DOHH2 (cell line): Measurements from ENCODE around the gene TRAP1.
"Not testable (repeated sequence)": the region's sequence is repeated elsewhere in the genome, so short reads cannot be mapped to it uniquely, and the experiment has no call there.

Experiments
- H3F3A ChIP-seq: fragments of 200-600 bp; sonication (generic), shearing (Covaris generic); 2 replicates; pipeline ENCODE4 v1.6.0; 2016; ENCODE audit warnings: antibody characterized with exemption, mild to moderate bottlenecking; ENCODE audit not compliant: control insufficient read depth, insufficient read depth
- H3K27ac ChIP-seq: fragments of 200-600 bp; sonication (generic); 2 replicates; pipeline ENCODE4 v1.5.1; 2014; ENCODE audit warnings: low read depth, mild to moderate bottlenecking, low read length, moderate library complexity
- H3K27me3 ChIP-seq: fragments of 200-600 bp; sonication (generic); 2 replicates; pipeline ENCODE4 v1.6.1; 2014; ENCODE audit warnings: mild to moderate bottlenecking, low read length, mixed read lengths; ENCODE audit not compliant: control insufficient read depth
- H3K36me3 ChIP-seq: fragments of 200-600 bp; sonication (generic); 2 replicates; pipeline ENCODE4 v1.6.1; 2014; ENCODE audit warnings: mild to moderate bottlenecking, low read length, moderate library complexity, mixed read lengths; ENCODE audit not compliant: control insufficient read depth
- H3K4me1 ChIP-seq: fragments of 200-600 bp; sonication (generic); 2 replicates; pipeline ENCODE4 v1.6.1; 2014; ENCODE audit warnings: mild to moderate bottlenecking, low read length, mixed read lengths; ENCODE audit not compliant: control insufficient read depth
- H3K4me2 ChIP-seq: fragments of 200-600 bp; sonication (generic); 2 replicates; pipeline ENCODE4 v1.6.0; 2014; ENCODE audit warnings: mild to moderate bottlenecking, low read length, moderate library complexity
- H3K4me3 ChIP-seq: fragments of 200-600 bp; sonication (generic); 2 replicates; pipeline ENCODE4 v1.5.1; 2014; ENCODE audit warnings: mild to moderate bottlenecking, low read length, mixed read lengths
- H3K79me2 ChIP-seq: fragments of 200-600 bp; sonication (generic); 2 replicates; pipeline ENCODE4 v1.6.1; 2014; ENCODE audit warnings: mild to moderate bottlenecking, low read length, mixed read lengths; ENCODE audit not compliant: control insufficient read depth
- H3K9me2 ChIP-seq: fragments of 200-600 bp; sonication (generic); replicated peaks from 2 replicates; pipeline ENCODE4 v1.6.1; 2014; ENCODE audit warnings: mild to moderate bottlenecking, low read length, mixed read lengths; ENCODE audit not compliant: control insufficient read depth
- H3K9me3 ChIP-seq: fragments of 200-600 bp; sonication (generic); 2 replicates; pipeline ENCODE4 v1.6.1; 2014; ENCODE audit warnings: antibody characterized with exemption, low read length, mixed read lengths; ENCODE audit not compliant: control insufficient read depth, insufficient read depth
- H4K20me1 ChIP-seq: fragments of 200-600 bp; sonication (generic); 2 replicates; pipeline ENCODE4 v1.6.0; 2014; ENCODE audit warnings: low read depth, mild to moderate bottlenecking, antibody characterized with exemption, low read length, moderate library complexity; ENCODE audit not compliant: control insufficient read depth, insufficient read depth
- EZH2phosphoT487 ChIP-seq: fragments of 200-600 bp; sonication (generic); IDR thresholded peaks from 2 replicates; pipeline ENCODE4 v1.6.1; 2017; ENCODE audit warnings: borderline replicate concordance, mild to moderate bottlenecking, antibody characterized with exemption, low read length, moderate library complexity, mixed read lengths
- TF ChIP-seq, protein P1 (sequence below): fragments of 200-600 bp; sonication (generic); IDR thresholded peaks from one replicate; pipeline ENCODE4 v1.5.1; 2014; ENCODE audit warnings: antibody characterized with exemption, mild to moderate bottlenecking, low read depth, low read length; ENCODE audit not compliant: poor library complexity, severe bottlenecking

TRAP1 gene

DNA sequence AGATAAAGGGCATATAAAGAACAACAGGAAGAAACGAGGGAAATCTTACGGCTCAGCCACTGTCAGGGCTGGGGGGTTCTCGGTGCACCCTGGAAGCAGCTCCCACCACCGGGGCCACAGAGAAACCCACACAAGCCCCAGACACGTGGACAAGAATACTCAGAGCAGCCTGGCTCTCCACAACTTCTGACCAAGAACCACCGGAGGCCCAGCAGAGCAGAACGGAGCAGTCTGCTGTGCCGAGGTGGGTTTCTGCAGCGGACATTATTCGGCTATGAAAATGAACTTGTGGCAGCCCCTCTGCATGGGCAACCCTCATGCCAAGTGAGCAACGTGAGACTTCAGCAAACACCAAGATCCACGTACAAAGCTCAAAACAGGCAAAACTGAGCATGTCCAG lies 56.0 kb downstream of the TRAP1 start:
- H3K27ac ChIP-seq = no peak overlapping the region
- H3K4me1 ChIP-seq = no peaks in the 10 kb centered on the region
- H3K4me2 ChIP-seq = no peak overlapping the region
- TF ChIP-seq, protein P1, sequence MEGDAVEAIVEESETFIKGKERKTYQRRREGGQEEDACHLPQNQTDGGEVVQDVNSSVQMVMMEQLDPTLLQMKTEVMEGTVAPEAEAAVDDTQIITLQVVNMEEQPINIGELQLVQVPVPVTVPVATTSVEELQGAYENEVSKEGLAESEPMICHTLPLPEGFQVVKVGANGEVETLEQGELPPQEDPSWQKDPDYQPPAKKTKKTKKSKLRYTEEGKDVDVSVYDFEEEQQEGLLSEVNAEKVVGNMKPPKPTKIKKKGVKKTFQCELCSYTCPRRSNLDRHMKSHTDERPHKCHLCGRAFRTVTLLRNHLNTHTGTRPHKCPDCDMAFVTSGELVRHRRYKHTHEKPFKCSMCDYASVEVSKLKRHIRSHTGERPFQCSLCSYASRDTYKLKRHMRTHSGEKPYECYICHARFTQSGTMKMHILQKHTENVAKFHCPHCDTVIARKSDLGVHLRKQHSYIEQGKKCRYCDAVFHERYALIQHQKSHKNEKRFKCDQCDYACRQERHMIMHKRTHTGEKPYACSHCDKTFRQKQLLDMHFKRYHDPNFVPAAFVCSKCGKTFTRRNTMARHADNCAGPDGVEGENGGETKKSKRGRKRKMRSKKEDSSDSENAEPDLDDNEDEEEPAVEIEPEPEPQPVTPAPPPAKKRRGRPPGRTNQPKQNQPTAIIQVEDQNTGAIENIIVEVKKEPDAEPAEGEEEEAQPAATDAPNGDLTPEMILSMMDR = no peak
- no peak for TF ChIP-seq EZH2phosphoT487
- H4K20me1 ChIP-seq = no peaks in the 10 kb centered on the region; the same call in 1 of the 2 replicates
- H3K36me3 ChIP-seq = peaks cover 97% of the 10 kb centered on the region
- no peaks in the 10 kb centered on the region for H3K79me2 ChIP-seq
- H3K9me3 ChIP-seq = no peaks in the 10 kb centered on the region
- H3K27me3 ChIP-seq = no peaks in the 10 kb centered on the region
- H3K9me2 ChIP-seq = no peaks in the 10 kb centered on the region
- no peak overlapping the region for H3K4me3 ChIP-seq
- H3F3A ChIP-seq = peaks cover 30% of the 10 kb centered on the region

DNA sequence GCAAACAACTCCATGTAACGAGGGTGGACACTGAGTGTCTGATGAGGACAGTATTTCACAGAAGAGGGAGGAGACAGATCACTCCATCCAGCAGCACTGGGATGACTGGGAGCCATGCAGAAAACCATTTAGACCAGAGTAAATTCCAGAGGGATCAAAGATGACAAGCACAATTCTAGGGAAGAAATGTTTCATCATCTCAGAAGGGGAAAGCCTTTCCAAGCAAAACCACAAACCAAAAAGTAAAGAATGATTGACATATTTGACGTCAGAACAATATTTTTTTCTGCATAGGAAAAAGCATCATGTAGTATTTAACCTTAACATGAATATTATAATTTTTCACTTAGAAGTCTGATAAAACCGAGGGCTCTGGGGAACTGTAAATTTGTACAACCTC lies 58.1 kb downstream of the TRAP1 start:
- H3F3A ChIP-seq = peaks cover 30% of the 10 kb centered on the region
- no peaks in the 10 kb centered on the region for H3K9me3 ChIP-seq
- no peak overlapping the region for H3K4me3 ChIP-seq
- peaks cover 7% of the 10 kb centered on the region for H3K4me1 ChIP-seq
- no peak overlapping the region for H3K4me2 ChIP-seq
- peaks cover 94% of the 10 kb centered on the region for H3K36me3 ChIP-seq
- H3K27ac ChIP-seq = no peak overlapping the region
- H3K27me3 ChIP-seq = no peaks in the 10 kb centered on the region
- no peaks in the 10 kb centered on the region for H3K79me2 ChIP-seq
- no peaks in the 10 kb centered on the region for H3K9me2 ChIP-seq
- H4K20me1 ChIP-seq = no peaks in the 10 kb centered on the region
- TF ChIP-seq EZH2phosphoT487 = no peak
- TF ChIP-seq, protein P1 = no peak

DNA sequence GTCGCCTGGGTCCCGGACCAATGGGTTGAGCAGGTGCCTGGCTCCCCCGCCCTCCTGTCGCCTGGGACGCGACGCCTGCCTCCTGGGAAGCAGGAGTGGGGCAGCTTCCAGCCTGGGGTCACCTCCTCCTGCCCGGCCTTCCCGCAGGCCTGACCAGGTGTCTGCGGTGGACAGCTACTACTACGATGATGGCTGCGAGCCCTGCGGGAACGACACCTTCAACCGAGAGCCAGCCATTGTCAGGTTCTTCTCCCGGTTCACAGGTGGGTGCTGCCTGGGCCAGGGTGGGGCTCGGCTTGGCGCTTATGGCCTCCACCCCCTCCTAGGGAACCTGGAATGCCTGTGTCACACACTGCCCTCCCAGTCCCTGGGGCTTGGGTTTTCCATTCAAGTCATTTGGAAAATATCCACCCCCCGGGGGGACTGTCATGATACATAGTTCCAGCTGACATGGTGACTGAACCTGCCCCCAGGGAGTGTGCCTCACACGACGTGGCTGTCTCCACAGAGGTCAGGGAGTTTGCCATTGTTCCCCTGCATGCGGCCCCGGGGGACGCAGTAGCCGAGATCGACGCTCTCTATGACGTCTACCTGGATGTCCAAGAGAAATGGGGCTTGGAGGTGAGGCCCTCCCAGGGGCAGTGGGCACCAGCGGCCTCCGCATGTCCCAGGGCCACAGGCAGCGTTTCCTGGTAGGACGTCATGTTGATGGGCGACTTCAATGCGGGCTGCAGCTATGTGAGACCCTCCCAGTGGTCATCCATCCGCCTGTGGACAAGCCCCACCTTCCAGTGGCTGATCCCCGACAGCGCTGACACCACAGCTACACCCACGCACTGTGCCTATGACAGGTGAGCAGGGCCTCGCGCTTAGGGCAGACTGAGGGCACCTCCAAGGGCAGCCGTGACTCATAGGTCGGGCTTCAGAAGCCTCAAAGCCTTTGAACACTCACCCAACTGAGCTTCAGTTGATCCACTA lies 60.5 kb downstream of the TRAP1 start:
- H3K79me2 ChIP-seq = no peaks in the 10 kb centered on the region; the same call in 1 of the 2 replicates
- H4K20me1 ChIP-seq = no peaks in the 10 kb centered on the region
- no peak overlapping the region for H3K4me3 ChIP-seq
- H3F3A ChIP-seq = peaks cover 30% of the 10 kb centered on the region
- H3K9me3 ChIP-seq = no peaks in the 10 kb centered on the region
- peaks cover 12% of the 10 kb centered on the region for H3K4me1 ChIP-seq
- TF ChIP-seq, protein P1 = no peak
- TF ChIP-seq EZH2phosphoT487 = no peak
- peaks cover 95% of the 10 kb centered on the region for H3K36me3 ChIP-seq
- H3K27ac ChIP-seq = no peak overlapping the region
- H3K27me3 ChIP-seq = no peaks in the 10 kb centered on the region
- H3K9me2 ChIP-seq = no peaks in the 10 kb centered on the region
- H3K4me2 ChIP-seq = no peak overlapping the region

DNA sequence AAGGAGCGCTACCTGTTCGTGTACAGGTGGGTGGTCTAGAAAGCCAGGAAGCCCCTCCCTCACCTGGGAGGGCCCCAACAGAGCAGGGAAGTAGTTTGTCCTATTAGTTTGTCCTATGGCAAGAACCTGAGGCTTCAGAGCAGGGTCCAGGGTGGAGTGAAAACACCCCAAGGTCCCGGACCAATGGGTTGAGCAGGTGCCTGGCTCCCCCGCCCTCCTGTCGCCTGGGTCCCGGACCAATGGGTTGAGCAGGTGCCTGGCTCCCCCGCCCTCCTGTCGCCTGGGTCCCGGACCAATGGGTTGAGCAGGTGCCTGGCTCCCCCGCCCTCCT lies 61.2 kb downstream of the TRAP1 start:
- not testable (repeated sequence) for H4K20me1 ChIP-seq, H3K4me2 ChIP-seq, H3K9me3 ChIP-seq, H3K27ac ChIP-seq, H3K9me2 ChIP-seq, H3K79me2 ChIP-seq, H3K27me3 ChIP-seq, H3K4me3 ChIP-seq
- H3F3A ChIP-seq = peaks cover 24% of the 10 kb centered on the region
- peaks cover 12% of the 10 kb centered on the region for H3K4me1 ChIP-seq
- peaks cover 95% of the 10 kb centered on the region for H3K36me3 ChIP-seq
